IPS-15b (cell line): Measurements from ENCODE around the gene KIF19.

ENCODE experiments used
- H3K27me3 ChIP-seq: one replicate; pipeline ENCODE4 v1.6.1; 2013; ENCODE audit warnings: low read length; ENCODE audit not compliant: control insufficient read depth, insufficient read depth
- H3K36me3 ChIP-seq: one replicate; pipeline ENCODE4 v1.6.1; 2013; ENCODE audit warnings: low read length; ENCODE audit not compliant: control insufficient read depth, insufficient read depth
- H3K4me1 ChIP-seq: one replicate; pipeline ENCODE4 v1.6.1; 2013; ENCODE audit warnings: mild to moderate bottlenecking, low read length; ENCODE audit not compliant: control insufficient read depth, insufficient read depth
- H3K4me3 ChIP-seq: one replicate; pipeline ENCODE4 v1.5.1; 2013; ENCODE audit warnings: low read depth, low read length
- H3K9ac ChIP-seq: one replicate; pipeline ENCODE4 v1.6.1; 2013; ENCODE audit warnings: low read depth, mild to moderate bottlenecking, low read length
- H3K9me3 ChIP-seq: one replicate; pipeline ENCODE4 v1.6.1; 2013; ENCODE audit warnings: mild to moderate bottlenecking, low read length; ENCODE audit not compliant: control insufficient read depth, insufficient read depth

KIF19 gene

DNA sequence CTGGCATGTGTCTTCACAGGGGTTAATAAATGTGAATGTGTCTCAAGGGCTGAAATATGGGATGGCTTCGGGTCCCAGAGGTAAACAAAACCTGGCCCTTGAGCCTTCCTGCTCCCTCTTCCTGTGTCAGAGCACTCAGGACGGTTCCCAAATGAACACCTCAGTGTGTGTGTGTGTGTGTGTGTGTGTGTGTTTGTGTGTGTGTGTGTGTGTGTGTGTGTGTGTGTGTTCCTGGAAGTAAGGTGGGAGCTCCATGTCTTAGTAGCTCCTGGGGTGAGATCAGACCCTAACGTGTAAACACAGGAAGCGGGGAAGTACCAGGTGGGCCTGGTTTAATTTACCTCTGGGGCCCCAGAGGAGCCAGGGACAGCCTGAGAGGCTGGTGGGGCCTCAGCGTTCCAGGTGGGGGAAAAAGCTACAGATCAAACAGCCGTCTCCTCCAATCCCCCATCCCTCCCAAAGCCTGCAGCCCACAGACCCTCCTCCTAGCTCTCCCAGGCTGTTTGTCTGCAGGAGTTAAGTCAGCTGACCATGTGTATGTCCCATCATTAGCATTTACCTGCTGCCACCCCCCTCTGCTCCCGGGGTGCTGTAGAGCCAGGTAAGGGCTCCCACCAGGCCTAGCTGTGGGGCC lies 6.1 kb downstream of the KIF19 start:
- H3K27me3 ChIP-seq: peaks cover 2% of the 10 kb centered on the region
- no peak overlapping the region for H3K9ac ChIP-seq
- peaks cover 21% of the 10 kb centered on the region for H3K4me1 ChIP-seq
- no peaks in the 10 kb centered on the region for H3K9me3 ChIP-seq
- H3K4me3 ChIP-seq: no peak overlapping the region
- no peaks in the 10 kb centered on the region for H3K36me3 ChIP-seq

DNA sequence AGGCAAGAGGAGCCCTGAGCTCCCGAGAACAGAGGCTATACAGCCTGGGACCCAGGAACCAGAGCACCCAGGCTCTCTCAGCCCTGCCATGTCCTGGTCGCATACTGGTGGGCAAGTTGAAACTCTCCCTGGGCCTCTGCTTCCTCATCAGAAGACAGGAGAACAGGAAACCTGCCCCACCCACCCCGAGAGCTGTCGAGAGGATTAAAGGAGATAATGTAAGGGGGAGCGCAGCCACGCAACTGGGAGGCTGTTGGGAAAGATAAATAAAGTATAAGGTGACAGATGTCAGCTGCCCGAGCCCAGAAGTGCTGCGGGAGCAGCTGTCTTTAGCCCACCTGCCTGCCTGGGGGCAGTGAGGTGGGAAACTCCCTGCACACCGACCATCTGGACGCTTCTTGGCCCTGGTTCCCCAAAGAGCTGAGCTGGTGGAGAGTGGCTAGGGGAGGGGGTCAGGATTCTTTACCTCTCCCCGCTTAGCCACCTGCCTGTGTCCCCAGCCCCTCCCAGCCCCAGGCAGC lies 6.8 kb downstream of the KIF19 start:
- Histone ChIP-seq H3K9ac (no peak overlapping the region), H3K9me3 (no peaks in the 10 kb centered on the region), H3K36me3 (no peaks in the 10 kb centered on the region), H3K4me3 (no peak overlapping the region), H3K4me1 (peaks cover 21% of the 10 kb centered on the region), H3K27me3 (no peaks in the 10 kb centered on the region)

DNA sequence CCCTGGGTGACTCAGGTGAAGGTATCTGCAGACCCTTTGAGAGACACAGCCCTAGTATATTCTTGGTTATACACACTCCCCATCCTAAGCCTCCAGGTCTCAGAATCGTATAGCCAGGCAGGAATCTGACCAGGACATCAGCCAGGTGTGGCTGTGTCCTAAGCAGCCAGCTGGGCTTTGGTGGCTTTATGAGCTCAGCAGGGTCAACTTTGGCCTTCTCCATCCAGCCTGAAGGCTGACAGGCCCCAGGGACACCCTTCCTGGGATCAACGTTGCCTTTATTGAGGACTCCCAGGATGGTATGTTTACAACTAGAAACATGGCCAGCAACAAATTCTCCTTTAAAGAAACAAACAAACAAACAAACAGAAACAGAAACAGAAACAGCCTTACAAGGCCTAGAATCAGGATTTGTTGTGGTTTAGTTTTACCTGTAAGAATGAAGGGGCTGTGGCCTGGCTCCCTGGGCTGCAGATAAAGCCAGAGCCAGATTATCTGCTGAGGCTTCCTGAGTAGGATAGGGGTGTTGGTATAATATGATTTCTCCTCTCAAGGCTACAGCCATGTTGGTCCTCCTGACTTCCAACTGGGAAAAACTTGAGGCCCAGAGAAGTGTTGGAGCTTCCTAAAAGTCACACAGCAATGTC lies 8.5 kb downstream of the KIF19 start:
- Histone ChIP-seq H3K27me3 (no peaks in the 10 kb centered on the region), H3K4me3 (no peak overlapping the region), H3K9ac (no peak overlapping the region), H3K9me3 (no peaks in the 10 kb centered on the region), H3K36me3 (no peaks in the 10 kb centered on the region), H3K4me1 (peaks cover 19% of the 10 kb centered on the region)

DNA sequence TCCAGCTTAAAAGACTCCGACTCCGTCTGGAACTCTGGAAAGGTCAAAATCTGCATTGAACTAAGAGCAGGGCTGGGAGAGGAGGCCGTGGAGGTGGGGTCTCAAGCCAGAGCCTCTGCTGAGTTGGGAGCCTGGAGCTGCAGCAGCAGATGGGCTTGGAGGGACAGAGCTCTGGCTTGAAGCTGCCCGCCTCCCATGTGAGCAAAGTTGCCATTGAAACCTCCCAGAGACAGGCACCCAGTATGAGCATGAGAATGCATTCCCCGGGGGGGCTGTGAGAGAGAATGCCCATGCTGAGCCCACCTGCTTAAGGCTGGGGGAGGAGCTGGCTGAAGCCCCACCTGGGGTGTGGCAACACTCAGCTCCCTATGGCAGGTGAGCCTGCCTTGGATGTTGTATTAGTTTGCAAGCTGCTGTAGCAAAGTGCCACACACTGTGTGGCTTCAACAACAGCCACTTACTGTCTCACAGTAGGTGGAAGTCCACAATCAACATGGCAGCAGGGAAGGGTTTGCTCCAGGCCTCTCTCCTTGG lies 9.6 kb downstream of the KIF19 start:
- Histone ChIP-seq H3K36me3 (no peaks in the 10 kb centered on the region), H3K4me3 (no peak overlapping the region), H3K4me1 (peaks cover 19% of the 10 kb centered on the region), H3K9me3 (no peaks in the 10 kb centered on the region), H3K9ac (no peak overlapping the region), H3K27me3 (no peaks in the 10 kb centered on the region)

DNA sequence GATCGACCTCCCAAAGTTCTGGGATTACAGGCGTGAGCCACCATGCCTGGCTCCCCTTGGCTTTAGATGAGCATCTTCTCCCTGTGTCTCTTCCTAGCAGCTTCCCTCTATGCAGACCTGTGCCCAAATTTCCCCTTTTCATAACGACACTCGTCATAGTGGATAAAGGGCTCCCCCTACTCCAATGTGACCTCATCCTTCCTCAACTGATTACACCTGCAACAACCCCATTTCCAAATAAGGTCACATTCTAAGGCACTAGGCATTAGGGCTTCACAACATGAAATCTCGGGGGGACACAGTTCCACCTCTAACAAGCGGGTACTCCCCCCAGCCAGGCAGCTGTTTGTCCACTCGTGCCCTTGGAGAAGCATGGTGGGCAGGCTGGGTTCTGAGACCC lies 10.3 kb downstream of the KIF19 start:
- H3K4me3 ChIP-seq: no peak overlapping the region
- no peaks in the 10 kb centered on the region for H3K9me3 ChIP-seq
- H3K36me3 ChIP-seq: no peaks in the 10 kb centered on the region
- no peak overlapping the region for H3K9ac ChIP-seq
- peaks cover 19% of the 10 kb centered on the region for H3K4me1 ChIP-seq
- no peaks in the 10 kb centered on the region for H3K27me3 ChIP-seq

DNA sequence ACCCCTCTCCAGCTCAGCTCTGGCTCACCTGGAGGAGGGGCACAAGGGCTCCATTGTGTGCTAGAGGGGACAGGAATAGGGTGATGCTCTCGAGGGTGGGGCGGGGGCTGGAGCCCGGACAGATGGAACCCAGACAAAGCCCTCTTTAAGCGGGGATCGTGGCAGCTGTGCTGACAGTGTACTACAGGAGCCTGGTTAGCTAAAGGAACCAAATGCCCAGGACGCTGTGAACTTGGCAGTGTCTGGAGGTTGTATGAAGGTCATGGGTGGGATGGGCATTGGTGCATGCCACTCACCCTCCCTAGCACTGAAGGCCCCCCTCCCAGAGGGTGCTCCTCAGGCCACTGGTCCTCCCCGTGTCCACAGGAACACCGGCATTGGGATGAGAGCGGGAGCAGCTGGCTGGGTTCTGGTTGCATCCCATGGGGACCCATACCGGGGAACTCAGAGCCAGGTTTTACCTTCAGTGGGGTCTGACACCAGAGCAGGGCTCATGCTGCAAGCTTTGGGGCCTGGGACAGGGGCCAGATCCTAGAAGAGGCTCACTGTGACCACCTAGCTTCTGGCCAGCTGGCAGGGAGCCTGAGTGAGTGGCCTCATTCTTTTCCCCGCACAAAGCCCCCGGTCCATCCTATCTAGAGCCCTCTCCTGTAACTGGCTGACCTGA lies 11.9 kb downstream of the KIF19 start:
- Histone ChIP-seq H3K27me3 (no peaks in the 10 kb centered on the region), H3K36me3 (no peaks in the 10 kb centered on the region)

DNA sequence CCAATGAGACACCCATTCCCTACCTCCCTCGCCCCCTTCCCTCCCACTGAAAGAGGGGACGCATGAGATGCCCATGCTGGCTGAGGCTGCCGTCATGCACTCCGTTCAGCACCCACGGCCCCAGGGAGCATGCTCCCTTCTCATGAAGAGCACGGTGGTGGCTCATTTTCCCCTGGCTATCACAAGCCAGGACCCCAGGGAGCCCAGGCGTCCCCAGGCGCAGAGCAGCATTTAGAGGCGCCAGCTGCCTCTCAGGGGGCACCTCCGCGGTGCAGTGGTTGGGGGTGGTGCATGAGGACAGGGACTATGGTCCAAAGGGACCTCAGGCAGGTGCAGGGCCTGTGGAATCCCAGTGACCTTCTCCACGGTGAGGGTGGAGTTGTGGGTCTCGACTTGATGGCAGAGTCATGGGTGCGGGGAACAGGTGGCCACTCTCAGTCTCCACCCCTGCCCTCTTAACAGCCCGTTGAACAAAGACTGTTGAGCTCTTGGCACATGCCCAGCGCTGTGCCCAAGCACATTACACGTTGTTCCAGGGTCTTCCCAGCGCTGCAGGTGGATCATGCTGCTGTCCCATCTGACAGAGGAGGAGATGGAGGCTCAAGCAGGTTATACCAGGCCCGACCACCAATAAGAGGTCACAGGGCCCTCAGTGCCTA lies 13.6 kb downstream of the KIF19 start:
- no peak overlapping the region for H3K4me3 ChIP-seq
- H3K36me3 ChIP-seq: no peaks in the 10 kb centered on the region
- H3K9me3 ChIP-seq: no peaks in the 10 kb centered on the region
- H3K4me1 ChIP-seq: peaks cover 13% of the 10 kb centered on the region
- H3K27me3 ChIP-seq: no peaks in the 10 kb centered on the region
- H3K9ac ChIP-seq: no peak overlapping the region

More for the DNA sequence above, 11.9 kb downstream of the KIF19 start:
- H3K4me1 ChIP-seq: peaks cover 19% of the 10 kb centered on the region
- no peak overlapping the region for H3K9ac ChIP-seq
- no peak overlapping the region for H3K4me3 ChIP-seq
- H3K9me3 ChIP-seq: no peaks in the 10 kb centered on the region

DNA sequence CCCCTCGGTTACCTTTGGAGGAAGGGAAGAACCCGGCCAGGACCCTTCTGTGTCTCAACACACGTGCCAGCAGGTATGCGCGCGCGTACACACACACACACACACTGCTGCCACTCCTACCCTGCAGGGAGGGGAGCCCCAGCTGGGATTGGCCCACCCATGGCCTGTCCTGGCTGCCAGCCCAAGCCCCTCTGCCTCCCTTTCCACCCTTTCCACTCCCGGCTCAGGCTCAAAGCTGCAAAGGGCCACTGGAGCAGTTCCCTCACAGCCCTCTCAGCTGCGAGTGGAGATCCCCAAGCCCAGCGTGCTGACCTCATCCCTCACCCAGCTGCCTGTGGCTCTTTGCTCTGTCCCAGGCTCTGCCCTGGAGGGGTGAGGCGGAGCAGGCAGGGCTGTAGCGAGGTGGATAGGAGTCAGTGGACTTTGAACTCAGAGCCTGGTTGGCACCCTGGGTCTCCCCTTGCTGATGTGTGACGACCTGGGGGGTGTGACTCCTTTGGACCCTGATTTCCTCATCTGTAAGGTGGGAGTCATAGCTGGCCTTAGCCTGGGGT lies 14.5 kb downstream of the KIF19 start:
- Histone ChIP-seq H3K4me3 (no peak overlapping the region), H3K36me3 (no peaks in the 10 kb centered on the region), H3K4me1 (peaks cover 6% of the 10 kb centered on the region), H3K27me3 (no peaks in the 10 kb centered on the region), H3K9ac (no peak overlapping the region), H3K9me3 (no peaks in the 10 kb centered on the region)

DNA sequence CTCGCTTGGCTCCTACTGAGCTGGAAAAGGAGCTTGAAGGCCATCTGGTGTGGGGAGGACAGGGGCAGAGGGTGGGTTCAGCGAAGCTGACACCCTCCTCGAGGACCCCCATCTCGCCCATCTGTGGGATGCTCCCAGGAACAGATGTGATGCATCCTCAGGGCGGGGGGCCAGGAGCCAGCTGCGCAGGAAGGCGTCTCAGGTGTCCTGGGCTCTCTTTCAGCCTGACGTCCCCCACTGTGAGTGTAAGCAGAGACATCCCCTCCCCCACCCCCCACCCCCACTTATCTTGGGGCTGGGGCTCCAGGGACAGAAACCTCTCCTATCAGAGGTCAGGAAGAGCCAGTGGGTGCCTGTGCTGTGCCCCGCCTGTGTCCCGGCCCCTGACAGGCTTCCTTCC lies 16.2 kb downstream of the KIF19 start:
- Histone ChIP-seq H3K27me3 (no peaks in the 10 kb centered on the region), H3K9me3 (no peaks in the 10 kb centered on the region)

DNA sequence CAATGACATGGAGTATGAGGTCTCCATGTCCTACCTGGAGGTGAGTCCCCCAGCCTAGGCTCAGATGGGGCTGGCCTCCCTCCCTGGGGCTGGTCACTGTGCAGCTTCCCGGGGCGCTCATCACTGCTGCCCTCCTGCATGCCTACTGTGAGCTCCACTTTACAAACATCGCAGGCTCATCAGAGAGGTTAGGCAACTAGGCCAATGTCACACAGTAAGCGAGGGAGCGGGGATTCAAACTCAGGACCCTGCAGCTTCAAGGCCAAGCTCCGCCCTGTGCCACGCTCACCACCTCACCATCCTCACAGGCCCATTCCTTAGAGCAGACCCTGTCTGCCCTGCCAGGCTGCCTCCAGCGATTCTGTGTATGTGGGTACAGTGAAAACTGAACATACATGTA lies 17.1 kb downstream of the KIF19 start:
- H3K36me3 ChIP-seq: no peaks in the 10 kb centered on the region
- no peak overlapping the region for H3K4me3 ChIP-seq
- H3K4me1 ChIP-seq: peaks cover 2% of the 10 kb centered on the region
- H3K9me3 ChIP-seq: no peaks in the 10 kb centered on the region
- no peak overlapping the region for H3K9ac ChIP-seq
- H3K27me3 ChIP-seq: no peaks in the 10 kb centered on the region

More for the DNA sequence above, 16.2 kb downstream of the KIF19 start:
- Histone ChIP-seq H3K4me3 (no peak overlapping the region), H3K4me1 (peaks cover 2% of the 10 kb centered on the region), H3K9ac (no peak overlapping the region), H3K36me3 (no peaks in the 10 kb centered on the region)

DNA sequence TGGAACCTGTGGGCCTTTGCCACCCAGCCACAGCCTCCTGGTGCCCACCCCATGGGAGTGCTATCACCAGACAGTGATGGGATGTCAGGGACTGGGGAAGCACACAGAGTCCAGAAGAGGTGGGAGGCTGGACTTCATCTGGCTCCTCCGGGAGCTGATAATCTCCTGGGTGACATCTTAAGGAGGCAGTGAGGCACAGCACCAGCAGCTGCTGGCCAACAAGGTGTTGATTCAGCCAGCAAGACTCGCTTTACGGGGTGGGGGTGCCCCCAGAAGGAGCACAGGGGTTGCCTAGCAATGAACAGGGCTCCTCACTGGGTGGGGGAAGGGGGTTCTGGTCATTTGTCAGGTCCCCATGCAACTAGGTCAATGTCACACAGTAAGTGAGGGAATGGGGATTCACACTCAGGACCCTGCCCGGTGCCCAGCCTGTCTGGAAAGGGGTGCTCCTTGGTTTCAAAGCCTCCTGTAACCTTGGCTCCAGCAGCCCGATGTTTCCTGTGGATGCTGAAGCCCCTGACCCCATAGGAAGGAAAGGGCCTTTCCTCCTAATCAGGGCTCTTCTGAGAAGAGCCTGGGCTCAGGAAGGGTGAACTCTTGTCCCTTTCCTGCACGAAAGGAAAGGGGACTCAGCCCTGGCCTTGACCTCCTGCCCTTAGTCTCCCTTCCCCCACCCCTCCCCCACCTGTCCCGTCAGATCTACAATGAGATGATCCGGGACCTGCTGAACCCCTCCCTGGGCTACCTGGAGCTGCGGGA lies 17.7 kb downstream of the KIF19 start:
- Histone ChIP-seq H3K4me3 (no peak overlapping the region), H3K27me3 (no peaks in the 10 kb centered on the region), H3K36me3 (no peaks in the 10 kb centered on the region), H3K4me1 (peaks cover 2% of the 10 kb centered on the region), H3K9me3 (no peaks in the 10 kb centered on the region), H3K9ac (no peak overlapping the region)
